ENCODE measurements around the gene NKX1-1.

NKX1-1 gene

DNA sequence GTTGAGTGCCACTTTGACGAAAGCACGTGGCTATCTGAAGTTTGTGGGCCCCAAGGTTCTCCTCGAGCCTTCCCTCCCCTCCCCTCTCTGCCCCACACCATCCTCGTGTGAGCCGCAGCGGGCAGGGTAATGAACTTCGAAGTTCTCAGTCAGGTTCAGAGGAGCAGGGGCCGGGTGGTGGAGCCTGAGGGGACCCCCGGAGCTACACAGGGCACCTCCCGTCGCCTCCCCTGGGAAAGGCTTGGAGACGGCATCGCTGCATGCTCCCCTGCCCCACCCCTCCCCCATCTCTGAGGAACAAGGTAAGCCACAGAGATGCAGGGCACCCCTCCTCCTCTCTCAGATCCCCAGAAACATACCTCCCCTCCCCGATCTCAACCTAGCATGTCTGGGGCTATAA, 2.8 kb upstream of the NKX1-1 start:
- Histone ChIP-seq H3K79me2 (ENCODE audit: insufficient read depth, low read length) (no peaks in the 10 kb centered on the region), H3K4me2 (ENCODE audit: low read depth, low read length, poor library complexity, severe bottlenecking) (no peak overlapping the region), H4K20me1 (ENCODE audit: low read depth, low read length) (no peaks in the 10 kb centered on the region), H3F3A (ENCODE audit: insufficient read depth) (no peaks in the 10 kb centered on the region), H3K4me3 (ENCODE audit: insufficient read depth, low read length, poor library complexity, severe bottlenecking) (no peak overlapping the region), H3K36me3 (ENCODE audit: low read length) (no peaks in the 10 kb centered on the region), H3K27ac (ENCODE audit: low read depth, low read length) (no peak overlapping the region), H2AFZ (ENCODE audit: low read depth, low read length, severe bottlenecking) (no peak overlapping the region), H3K9me3 (ENCODE audit: insufficient read depth, low read length) (no peaks in the 10 kb centered on the region), H3K9me2 (replicated peaks; ENCODE audit: insufficient read depth, low read length) (no peaks in the 10 kb centered on the region), H3K27me3 (ENCODE audit: low read length) (no peaks in the 10 kb centered on the region), H3K9ac (ENCODE audit: low read length) (no peak overlapping the region)
- no peak for TF ChIP-seq EZH2phosphoT487 (conservative IDR thresholded peaks at IDR 0.05; ENCODE audit: low read length)
- TF ChIP-seq, protein P1, sequence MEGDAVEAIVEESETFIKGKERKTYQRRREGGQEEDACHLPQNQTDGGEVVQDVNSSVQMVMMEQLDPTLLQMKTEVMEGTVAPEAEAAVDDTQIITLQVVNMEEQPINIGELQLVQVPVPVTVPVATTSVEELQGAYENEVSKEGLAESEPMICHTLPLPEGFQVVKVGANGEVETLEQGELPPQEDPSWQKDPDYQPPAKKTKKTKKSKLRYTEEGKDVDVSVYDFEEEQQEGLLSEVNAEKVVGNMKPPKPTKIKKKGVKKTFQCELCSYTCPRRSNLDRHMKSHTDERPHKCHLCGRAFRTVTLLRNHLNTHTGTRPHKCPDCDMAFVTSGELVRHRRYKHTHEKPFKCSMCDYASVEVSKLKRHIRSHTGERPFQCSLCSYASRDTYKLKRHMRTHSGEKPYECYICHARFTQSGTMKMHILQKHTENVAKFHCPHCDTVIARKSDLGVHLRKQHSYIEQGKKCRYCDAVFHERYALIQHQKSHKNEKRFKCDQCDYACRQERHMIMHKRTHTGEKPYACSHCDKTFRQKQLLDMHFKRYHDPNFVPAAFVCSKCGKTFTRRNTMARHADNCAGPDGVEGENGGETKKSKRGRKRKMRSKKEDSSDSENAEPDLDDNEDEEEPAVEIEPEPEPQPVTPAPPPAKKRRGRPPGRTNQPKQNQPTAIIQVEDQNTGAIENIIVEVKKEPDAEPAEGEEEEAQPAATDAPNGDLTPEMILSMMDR (IDR thresholded peaks at IDR 0.05; ENCODE audit: insufficient read depth, low read length, poor library complexity, severe bottlenecking): no peak

DNA sequence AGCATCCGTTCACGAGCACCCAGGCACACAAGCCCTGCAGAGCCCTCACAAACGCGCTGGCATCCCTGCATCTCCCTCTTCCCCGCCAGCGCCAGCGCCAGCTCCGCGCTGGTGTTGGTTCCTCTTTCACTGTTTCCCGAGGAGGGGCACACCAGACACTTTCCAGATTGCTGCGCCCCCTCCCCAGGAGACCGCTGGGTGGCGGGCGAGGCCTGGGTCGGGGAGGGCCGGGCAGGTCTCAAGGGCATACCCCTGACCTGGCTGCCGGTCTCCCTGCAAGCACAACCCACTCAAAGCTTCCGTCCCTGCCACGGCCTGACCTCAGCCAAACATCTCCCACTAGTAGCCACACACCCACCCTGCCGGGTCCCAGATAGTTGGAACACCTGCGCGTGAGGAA, 2.2 kb upstream of the NKX1-1 start:
- Histone ChIP-seq H3K9ac (ENCODE audit: low read length) (no peak overlapping the region), H3K9me2 (replicated peaks; ENCODE audit: insufficient read depth, low read length) (no peaks in the 10 kb centered on the region), H4K20me1 (ENCODE audit: low read depth, low read length) (no peaks in the 10 kb centered on the region), H3K27ac (ENCODE audit: low read depth, low read length) (no peak overlapping the region), H3K27me3 (ENCODE audit: low read length) (no peaks in the 10 kb centered on the region), H3K9me3 (ENCODE audit: insufficient read depth, low read length) (no peaks in the 10 kb centered on the region), H3K79me2 (ENCODE audit: insufficient read depth, low read length) (no peaks in the 10 kb centered on the region), H2AFZ (ENCODE audit: low read depth, low read length, severe bottlenecking) (no peak overlapping the region), H3F3A (ENCODE audit: insufficient read depth) (no peaks in the 10 kb centered on the region), H3K4me2 (ENCODE audit: low read depth, low read length, poor library complexity, severe bottlenecking) (no peak overlapping the region), H3K36me3 (ENCODE audit: low read length) (no peaks in the 10 kb centered on the region), H3K4me3 (ENCODE audit: insufficient read depth, low read length, poor library complexity, severe bottlenecking) (no peak overlapping the region)
- no peak for TF ChIP-seq EZH2phosphoT487 (conservative IDR thresholded peaks at IDR 0.05; ENCODE audit: low read length)
- TF ChIP-seq, protein P1 (IDR thresholded peaks at IDR 0.05; ENCODE audit: insufficient read depth, low read length, poor library complexity, severe bottlenecking): no peak

DNA sequence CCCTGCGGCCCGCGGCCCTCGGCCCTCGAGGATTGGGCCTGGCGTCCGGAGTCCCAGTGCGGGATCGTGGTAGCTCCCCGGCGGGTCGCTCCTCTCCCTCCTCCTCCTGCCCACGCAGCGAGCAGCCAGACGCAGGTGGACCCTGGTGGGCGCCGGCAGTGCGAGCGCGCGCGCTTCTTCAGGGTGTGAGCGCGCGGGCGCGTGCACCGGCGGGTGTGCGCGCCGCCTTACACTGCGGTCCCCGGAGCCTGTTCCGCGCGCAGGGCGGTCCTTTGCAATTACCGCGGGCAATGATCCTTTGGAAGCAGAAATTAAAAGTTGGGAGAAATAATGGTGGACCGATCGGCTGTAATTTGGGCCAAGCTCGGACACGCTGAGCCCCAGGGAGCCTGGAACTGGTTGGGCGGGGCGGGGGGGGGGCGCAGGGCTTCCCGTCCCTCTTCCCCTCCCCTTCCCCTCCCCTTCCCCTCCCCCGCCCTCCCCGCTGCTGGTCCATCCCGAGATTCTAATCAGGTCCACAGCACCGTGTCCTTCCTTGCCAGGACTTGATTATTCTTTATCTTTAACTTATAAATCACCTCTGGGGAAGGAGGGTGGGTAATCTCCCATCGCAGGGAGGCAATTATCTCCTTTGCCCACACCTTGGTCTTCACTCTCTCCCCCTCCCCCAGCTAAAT, 1.6 kb upstream of the NKX1-1 start:
- H4K20me1 ChIP-seq (ENCODE audit: low read depth, low read length): no peaks in the 10 kb centered on the region
- H3K79me2 ChIP-seq (ENCODE audit: insufficient read depth, low read length): no peaks in the 10 kb centered on the region
- no peaks in the 10 kb centered on the region for H3K9me2 ChIP-seq (replicated peaks; ENCODE audit: insufficient read depth, low read length)
- TF ChIP-seq, protein P1 (IDR thresholded peaks at IDR 0.05; ENCODE audit: insufficient read depth, low read length, poor library complexity, severe bottlenecking): no peak
- TF ChIP-seq EZH2phosphoT487 (conservative IDR thresholded peaks at IDR 0.05; ENCODE audit: low read length): no peak
- H3K4me3 ChIP-seq (ENCODE audit: insufficient read depth, low read length, poor library complexity, severe bottlenecking): no peak overlapping the region
- no peak overlapping the region for H3K27ac ChIP-seq (ENCODE audit: low read depth, low read length)
- H2AFZ ChIP-seq (ENCODE audit: low read depth, low read length, severe bottlenecking): no peak overlapping the region
- no peaks in the 10 kb centered on the region for H3F3A ChIP-seq (ENCODE audit: insufficient read depth)
- H3K4me2 ChIP-seq (ENCODE audit: low read depth, low read length, poor library complexity, severe bottlenecking): no peak overlapping the region
- H3K9me3 ChIP-seq (ENCODE audit: insufficient read depth, low read length): no peaks in the 10 kb centered on the region
- no peaks in the 10 kb centered on the region for H3K36me3 ChIP-seq (ENCODE audit: low read length)
- no peak overlapping the region for H3K9ac ChIP-seq (ENCODE audit: low read length)
- no peaks in the 10 kb centered on the region for H3K27me3 ChIP-seq (ENCODE audit: low read length)
